Neural progenitor cell (in vitro differentiated cells): ENCODE data around the gene SPATA46. TPM values are rescaled to one million over a fixed set of nuclear protein-coding genes. Genes with fewer than 3 reads are reported as not detected.

Experiments
- DNase-seq: peaks from one replicate; pipeline ENCODE4 v3.0.0-alpha.2; 2016; ENCODE audit warnings: low spot score
- H2AFZ ChIP-seq: fragments of 200-600 bp; sonication (generic); replicated peaks from 2 replicates; pipeline ENCODE4 v1.6.1; 2016; ENCODE audit warnings: antibody characterized with exemption
- H3F3A ChIP-seq: fragments of 200-600 bp; sonication (generic); 2 replicates; pipeline ENCODE4 v1.6.1; 2016; ENCODE audit warnings: antibody characterized with exemption, low read depth
- H3K27ac ChIP-seq: fragments of 200-600 bp; sonication (generic); 2 replicates; pipeline ENCODE4 v1.5.1; 2016; ENCODE audit warnings: mild to moderate bottlenecking
- H3K27me3 ChIP-seq: fragments of 200-600 bp; sonication (generic); 2 replicates; pipeline ENCODE4 v1.6.1; 2016; ENCODE audit warnings: mild to moderate bottlenecking, moderate library complexity
- H3K36me3 ChIP-seq: fragments of 200-600 bp; sonication (generic); 2 replicates; pipeline ENCODE4 v1.5.1; 2016
- H3K4me1 ChIP-seq: fragments of 200-600 bp; sonication (generic); 2 replicates; pipeline ENCODE4 v1.6.1; 2016; ENCODE audit warnings: mixed run types
- H3K4me2 ChIP-seq: fragments of 200-600 bp; sonication (generic); 2 replicates; pipeline ENCODE4 v1.6.1; 2016
- H3K4me3 ChIP-seq: fragments of 200-600 bp; sonication (generic); 2 replicates; pipeline ENCODE4 v1.5.1; 2016
- H3K79me2 ChIP-seq: fragments of 200-600 bp; sonication (generic); 2 replicates; pipeline ENCODE4 v1.6.1; 2016; ENCODE audit warnings: low read depth
- H3K9ac ChIP-seq: fragments of 200-600 bp; sonication (generic); 2 replicates; pipeline ENCODE4 v1.6.1; 2016
- H3K9me3 ChIP-seq: fragments of 200-600 bp; sonication (generic); 2 replicates; pipeline ENCODE4 v1.5.1; 2016; ENCODE audit warnings: low read depth
- H4K20me1 ChIP-seq: fragments of 200-600 bp; sonication (generic); 2 replicates; pipeline ENCODE4 v1.6.1; 2016; ENCODE audit warnings: low read depth
- H3K27ac Mint-ChIP-seq: 3 replicates; pipeline ENCODE4 v1.8.0; 2021; ENCODE audit warnings: mixed read lengths
- H3K27me3 Mint-ChIP-seq: 2 replicates; pipeline ENCODE4 v1.8.0; 2022; ENCODE audit warnings: low read depth, mild to moderate bottlenecking, inconsistent platforms, moderate library complexity, mixed read lengths; ENCODE audit not compliant: insufficient read depth
- H3K36me3 Mint-ChIP-seq: 3 replicates; pipeline ENCODE4 v1.8.0; 2021; ENCODE audit warnings: mixed read lengths
- H3K4me1 Mint-ChIP-seq: 3 replicates; pipeline ENCODE4 v1.8.0; 2021; ENCODE audit warnings: mixed read lengths
- H3K4me3 Mint-ChIP-seq: 3 replicates; pipeline ENCODE4 v1.8.0; 2021; ENCODE audit warnings: mild to moderate bottlenecking, moderate library complexity, mixed read lengths
- H3K9me3 Mint-ChIP-seq: 3 replicates; pipeline ENCODE4 v1.8.0; 2020; ENCODE audit warnings: mixed read lengths
- EZH2 ChIP-seq: fragments of 200-600 bp; sonication (generic); IDR thresholded peaks from 2 replicates; pipeline ENCODE4 v1.6.1; 2017; ENCODE audit warnings: antibody characterized with exemption, mild to moderate bottlenecking, moderate library complexity
- EZH2phosphoT487 ChIP-seq: fragments of 200-600 bp; sonication (generic); IDR thresholded peaks from 2 replicates; pipeline ENCODE4 v1.6.1; 2017; ENCODE audit warnings: antibody characterized with exemption
- total RNA-seq: library from RNA; depleted of rRNA; stranded (reverse); fragments of >200 nt; gene quantifications from 2 replicates; pipeline ENCODE4 v1.2.3, GENCODE V29; 2015; ENCODE audit warnings: low replicate concordance
- TF ChIP-seq, protein P1 (sequence below): fragments of 200-600 bp; sonication (generic); IDR thresholded peaks from 2 replicates; pipeline ENCODE4 v1.5.1; 2017; ENCODE audit warnings: antibody characterized with exemption, mild to moderate bottlenecking

Gene SPATA46
- total RNA-seq, 1 donor from 2014 or later: not detected

DNA sequence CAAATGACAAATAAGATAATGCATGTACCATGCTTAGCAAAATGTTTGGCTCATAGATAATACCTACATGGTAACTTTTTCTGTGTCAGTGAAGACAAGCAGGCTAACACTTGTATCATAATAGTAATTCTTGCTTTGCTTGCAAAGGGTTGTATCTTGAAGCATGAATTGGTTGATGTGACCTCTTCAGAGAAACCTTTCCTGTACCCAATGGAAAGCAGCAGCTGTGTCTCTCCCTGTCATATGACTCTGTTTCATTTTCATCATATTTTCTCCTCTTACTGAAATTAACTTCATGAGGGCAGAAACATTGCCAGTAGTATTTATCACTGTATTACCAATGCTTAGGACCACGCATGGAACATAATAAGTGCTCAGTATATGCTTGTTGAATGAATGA, 30.9 kb upstream of the SPATA46 start:
- Mint-ChIP-seq H3K27ac (no peak overlapping the region), H3K9me3 (peaks cover 1% of the 10 kb centered on the region), H3K4me3 (no peak overlapping the region), H3K36me3 (peaks cover 1% of the 10 kb centered on the region), H3K4me1 (peaks cover 18% of the 10 kb centered on the region), H3K27me3 (peaks cover 4% of the 10 kb centered on the region)
- Histone ChIP-seq H3K27ac (no peak overlapping the region), H4K20me1 (no peaks in the 10 kb centered on the region), H3K4me1 (no peaks in the 10 kb centered on the region), H2AFZ (no peak overlapping the region), H3K4me3 (no peak overlapping the region), H3K4me2 (no peak overlapping the region), H3K36me3 (no peaks in the 10 kb centered on the region), H3K27me3 (no peaks in the 10 kb centered on the region), H3K9ac (no peak overlapping the region), H3K79me2 (no peaks in the 10 kb centered on the region), H3K9me3 (no peaks in the 10 kb centered on the region), H3F3A (no peaks in the 10 kb centered on the region)
- no peak for DNase-seq
- TF ChIP-seq, protein P1, sequence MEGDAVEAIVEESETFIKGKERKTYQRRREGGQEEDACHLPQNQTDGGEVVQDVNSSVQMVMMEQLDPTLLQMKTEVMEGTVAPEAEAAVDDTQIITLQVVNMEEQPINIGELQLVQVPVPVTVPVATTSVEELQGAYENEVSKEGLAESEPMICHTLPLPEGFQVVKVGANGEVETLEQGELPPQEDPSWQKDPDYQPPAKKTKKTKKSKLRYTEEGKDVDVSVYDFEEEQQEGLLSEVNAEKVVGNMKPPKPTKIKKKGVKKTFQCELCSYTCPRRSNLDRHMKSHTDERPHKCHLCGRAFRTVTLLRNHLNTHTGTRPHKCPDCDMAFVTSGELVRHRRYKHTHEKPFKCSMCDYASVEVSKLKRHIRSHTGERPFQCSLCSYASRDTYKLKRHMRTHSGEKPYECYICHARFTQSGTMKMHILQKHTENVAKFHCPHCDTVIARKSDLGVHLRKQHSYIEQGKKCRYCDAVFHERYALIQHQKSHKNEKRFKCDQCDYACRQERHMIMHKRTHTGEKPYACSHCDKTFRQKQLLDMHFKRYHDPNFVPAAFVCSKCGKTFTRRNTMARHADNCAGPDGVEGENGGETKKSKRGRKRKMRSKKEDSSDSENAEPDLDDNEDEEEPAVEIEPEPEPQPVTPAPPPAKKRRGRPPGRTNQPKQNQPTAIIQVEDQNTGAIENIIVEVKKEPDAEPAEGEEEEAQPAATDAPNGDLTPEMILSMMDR: no peak

DNA sequence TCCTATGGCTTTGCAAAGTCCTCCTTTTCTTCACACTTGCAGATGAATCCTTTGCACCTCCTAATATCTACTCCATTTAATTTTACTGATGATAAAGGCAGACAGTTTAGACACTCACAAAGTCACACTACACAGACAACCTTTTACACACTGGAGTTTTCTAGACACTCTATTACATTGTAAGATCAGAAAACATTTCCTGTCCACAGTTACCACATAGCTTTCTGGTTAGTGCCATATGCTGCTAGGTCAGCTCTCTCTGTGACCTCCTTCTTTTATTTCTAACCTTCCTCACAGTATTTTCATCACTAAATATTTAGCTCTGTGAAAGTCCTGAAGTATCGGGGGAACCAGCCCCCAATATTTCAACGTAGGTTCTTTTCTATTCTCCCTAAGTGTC, 30.2 kb upstream of the SPATA46 start:
- peaks cover 2% of the 10 kb centered on the region for H3K36me3 Mint-ChIP-seq
- no peaks in the 10 kb centered on the region for H3K9me3 ChIP-seq
- no peak for DNase-seq
- H3K27me3 ChIP-seq: no peaks in the 10 kb centered on the region
- no peaks in the 10 kb centered on the region for H3K79me2 ChIP-seq
- no peak overlapping the region for H3K4me3 Mint-ChIP-seq
- H3K36me3 ChIP-seq: no peaks in the 10 kb centered on the region
- TF ChIP-seq, protein P1: no peak
- TF ChIP-seq EZH2: no peak
- no peak for TF ChIP-seq EZH2phosphoT487
- no peak overlapping the region for H2AFZ ChIP-seq
- peaks cover 3% of the 10 kb centered on the region for H3K9me3 Mint-ChIP-seq
- H3K4me2 ChIP-seq: no peak overlapping the region
- H3K4me3 ChIP-seq: no peak overlapping the region
- peaks cover 22% of the 10 kb centered on the region for H3K4me1 Mint-ChIP-seq
- no peak overlapping the region for H3K27ac Mint-ChIP-seq
- peaks cover 3% of the 10 kb centered on the region for H3K27me3 Mint-ChIP-seq
- H3K9ac ChIP-seq: no peak overlapping the region
- H4K20me1 ChIP-seq: no peaks in the 10 kb centered on the region
- no peak overlapping the region for H3K27ac ChIP-seq
- H3K4me1 ChIP-seq: no peaks in the 10 kb centered on the region
- H3F3A ChIP-seq: no peaks in the 10 kb centered on the region

DNA sequence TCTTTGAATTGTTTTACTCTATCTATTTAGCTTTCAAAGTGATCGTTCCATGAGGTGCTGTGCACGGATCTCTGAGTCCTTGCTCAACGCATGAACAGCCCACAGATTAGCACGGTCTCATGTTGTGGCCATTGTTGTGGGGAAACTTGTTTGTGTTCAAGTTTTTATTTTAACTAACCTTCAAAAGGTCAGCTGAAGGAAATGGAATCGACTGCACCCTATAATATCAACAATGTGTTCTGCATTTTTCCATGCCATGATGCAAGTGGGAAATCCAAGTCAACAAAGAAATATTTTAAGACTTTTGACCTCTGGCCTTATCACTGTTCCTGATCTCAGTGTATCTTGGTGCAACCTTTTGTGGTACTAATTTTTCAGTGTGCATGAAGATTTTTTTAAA, 29.1 kb upstream of the SPATA46 start:
- no peaks in the 10 kb centered on the region for H3F3A ChIP-seq
- Mint-ChIP-seq H3K27ac (no peak overlapping the region), H3K4me3 (no peak overlapping the region), H3K9me3 (peaks cover 3% of the 10 kb centered on the region), H3K4me1 (peaks cover 27% of the 10 kb centered on the region), H3K27me3 (peaks cover 3% of the 10 kb centered on the region), H3K36me3 (peaks cover 2% of the 10 kb centered on the region)
- H3K27me3 ChIP-seq: no peaks in the 10 kb centered on the region
- TF ChIP-seq EZH2: no peak
- no peak for TF ChIP-seq EZH2phosphoT487
- TF ChIP-seq, protein P1: no peak
- DNase-seq: no peak
- H3K4me1 ChIP-seq: peaks cover 7% of the 10 kb centered on the region
- H3K4me3 ChIP-seq: no peak overlapping the region
- H2AFZ ChIP-seq: no peak overlapping the region
- no peaks in the 10 kb centered on the region for H4K20me1 ChIP-seq
- H3K9ac ChIP-seq: no peak overlapping the region
- H3K9me3 ChIP-seq: no peaks in the 10 kb centered on the region
- H3K27ac ChIP-seq: no peak overlapping the region
- H3K36me3 ChIP-seq: no peaks in the 10 kb centered on the region
- H3K79me2 ChIP-seq: no peaks in the 10 kb centered on the region
- H3K4me2 ChIP-seq: no peak overlapping the region
